Endothelial cell of umbilical vein (primary cell): ENCODE measurements around the gene HSPB6. TPM values are rescaled to one million over a fixed set of nuclear protein-coding genes. Genes with fewer than 3 reads are reported as not detected.

ENCODE experiments used
- BruUV-seq: library from RNA; stranded (reverse); fragments of 400-500 nt; replicated peaks from 2 replicates; lab custom pipeline; 2021; lab: Mats Ljungman, UMichigan
- CTCF ChIA-PET: fragments of 300-600, 350-600 bp; sonication (Branson Sonifier 250); formaldehyde crosslinking; loops from one replicate; lab custom pipeline; 2021; ENCODE audit warnings: antibody characterized with exemption, inconsistent platforms; lab: Charles Lee
- POLR2A ChIA-PET: fragments of 300-600, 350-600 bp; sonication (Branson Sonifier 250); formaldehyde crosslinking; loops from one replicate; lab custom pipeline; 2021; ENCODE audit warnings: antibody characterized with exemption, inconsistent platforms; lab: Charles Lee
- DNase-seq: peaks from one replicate; pipeline ENCODE4 v3.0.0-alpha.2; 2011; ENCODE audit warnings: low read depth, low spot score
- FAIRE-seq: peaks from 2 replicates; lab custom pipeline; 2011; peaks lifted over from hg19 to GRCh38; lab: Jason Lieb, UNC
- H2AFZ ChIP-seq: 2 replicates; pipeline ENCODE4 v1.6.0; 2012; ENCODE audit warnings: low read depth, low read length, control low read depth, inconsistent platforms
- H3K27ac ChIP-seq: 2 replicates; pipeline ENCODE4 v1.5.1; 2011; ENCODE audit warnings: low read depth, mild to moderate bottlenecking, control low read depth, low read length, moderate library complexity; ENCODE audit not compliant: insufficient read depth
- H3K27me3 ChIP-seq, 2 experiments: 2 replicates each; pipeline versions ENCODE4 v1.6.0 to v1.6.1; 2011; ENCODE audit warnings: low read length in 2 of 2, mixed read lengths in 1 of 2; ENCODE audit not compliant: control insufficient read depth in 2 of 2, insufficient read depth in 2 of 2
- H3K36me3 ChIP-seq, 2 experiments: 2 replicates in 1 of 2; 3 replicates in 1 of 2; pipeline ENCODE4 v1.5.1; 2011; ENCODE audit warnings: low read length in 2 of 2, mild to moderate bottlenecking in 1 of 2, moderate library complexity in 1 of 2; ENCODE audit not compliant: control insufficient read depth in 2 of 2, insufficient read depth in 2 of 2; ENCODE audit errors: extremely low read depth in 1 of 2
- H3K4me1 ChIP-seq: 3 replicates; pipeline ENCODE4 v1.5.1; 2011; ENCODE audit warnings: mild to moderate bottlenecking, low read length; ENCODE audit not compliant: control insufficient read depth, insufficient read depth; ENCODE audit errors: extremely low read depth
- H3K4me2 ChIP-seq: 2 replicates; pipeline ENCODE4 v1.6.1; 2011; ENCODE audit warnings: low read length, control low read depth, mixed read lengths; ENCODE audit not compliant: insufficient read depth
- H3K4me3 ChIP-seq, 3 experiments: fragments of 200-600 bp in 1 of 3; sonication (generic), shearing (Covaris generic) in 1 of 3; replicated peaks in 1 of 3; 2 replicates each; pipeline ENCODE4 v1.5.1; 2011 to 2016; ENCODE audit warnings: control low read depth in 3 of 3, low read length in 3 of 3, mild to moderate bottlenecking in 2 of 3, inconsistent platforms in 1 of 3, low read depth in 1 of 3, moderate library complexity in 1 of 3; ENCODE audit not compliant: insufficient read depth in 1 of 3
- H3K79me2 ChIP-seq: 2 replicates; pipeline ENCODE4 v1.6.0; 2012; ENCODE audit warnings: low read length, inconsistent platforms; ENCODE audit not compliant: control insufficient read depth, insufficient read depth
- H3K9ac ChIP-seq: replicated peaks from 2 replicates; pipeline ENCODE3; 2011; ENCODE audit warnings: low read length, control low read depth; ENCODE audit not compliant: insufficient read depth; ENCODE audit errors: extremely low read depth
- H3K9me1 ChIP-seq: replicated peaks from 3 replicates; pipeline ENCODE4 v1.6.0; 2011; ENCODE audit warnings: mild to moderate bottlenecking, low read length; ENCODE audit not compliant: control insufficient read depth, insufficient read depth; ENCODE audit errors: extremely low read depth
- H3K9me3 ChIP-seq: replicated peaks from 2 replicates; pipeline ENCODE4 v1.5.1; 2012; ENCODE audit warnings: low read length, inconsistent platforms; ENCODE audit not compliant: control insufficient read depth, insufficient read depth
- H4K20me1 ChIP-seq: replicated peaks from 2 replicates; pipeline ENCODE3; 2011; ENCODE audit warnings: mild to moderate bottlenecking, low read length; ENCODE audit not compliant: control insufficient read depth, insufficient read depth; ENCODE audit errors: extremely low read depth
- EZH2 ChIP-seq: IDR thresholded peaks from 2 replicates; pipeline ENCODE4 v1.6.1; 2012; ENCODE audit warnings: borderline replicate concordance, low read depth, mild to moderate bottlenecking, moderate library complexity, low read length, inconsistent platforms; ENCODE audit not compliant: severe bottlenecking
- FOS ChIP-seq: IDR thresholded peaks from 2 replicates; pipeline ENCODE4 v1.6.1; 2011; ENCODE audit warnings: mild to moderate bottlenecking, low read length, moderate library complexity, borderline replicate concordance; ENCODE audit not compliant: insufficient read depth
- GATA2 ChIP-seq: IDR thresholded peaks from 2 replicates; pipeline ENCODE4 v1.7.0; 2011; ENCODE audit warnings: low read depth, mild to moderate bottlenecking, moderate library complexity, mixed read lengths, low read length; ENCODE audit not compliant: insufficient read length, insufficient read depth
- JUN ChIP-seq: IDR thresholded peaks from 2 replicates; pipeline ENCODE4 v1.6.1; 2011; ENCODE audit warnings: borderline replicate concordance, low read depth; ENCODE audit not compliant: insufficient read length, insufficient read depth
- MYC ChIP-seq: IDR thresholded peaks from one replicate; pipeline ENCODE4 v1.6.1; 2011; ENCODE audit warnings: mild to moderate bottlenecking, low read depth, low read length
- POLR2A ChIP-seq: IDR thresholded peaks from 2 replicates; pipeline ENCODE4 v1.6.1; 2012; ENCODE audit warnings: low read depth, mild to moderate bottlenecking, control low read depth, low read length
- POLR2AphosphoS5 ChIP-seq: IDR thresholded peaks from 2 replicates; pipeline ENCODE4 v1.6.1; 2012; ENCODE audit warnings: low read depth, mild to moderate bottlenecking, control low read depth, low read length, moderate library complexity; ENCODE audit not compliant: insufficient read depth
- dilution Hi-C: fragments of 300-500 bp; cut with MboI; formaldehyde crosslinking; loops from one replicate; pipeline ENCODE4 v1.15.0; 2019; ENCODE audit warnings: low sequenced_read_pairs; ENCODE audit not compliant: extremely low pct_ligation_motif_present
- intact Hi-C: fragments of 100-400 bp; cut with micrococcal nuclease; formaldehyde crosslinking; loops from one replicate; pipeline ENCODE4 v1.10.0; 2022
- polyA plus RNA-seq, 4 experiments: library from polyadenylated mRNA; depleted of rRNA in 3 of 4; stranded (reverse) in 3 of 4; unstranded in 1 of 4; fragments of >200 nt; gene quantifications; 2 replicates each; pipeline versions ENCODE4 v1.2.1 to v1.2.3, GENCODE V29; 2011 to 2012; ENCODE audit warnings: missing spikeins in 1 of 4
- total RNA-seq: library from RNA; stranded (reverse); gene quantifications from 2 replicates; pipeline ENCODE4 v1.2.3, GENCODE V29; 2021
- TF ChIP-seq, protein P1 (sequence below), 2 donors: IDR thresholded peaks; 1 replicate in 1 of 2; 2 replicates in 1 of 2; pipeline ENCODE4 v1.5.1; 2011; ENCODE audit warnings: low read length in 2 of 2, mild to moderate bottlenecking in 2 of 2, moderate library complexity in 2 of 2, control low read depth in 1 of 2, inconsistent platforms in 1 of 2, low read depth in 1 of 2; ENCODE audit not compliant: insufficient read depth in 1 of 2; ENCODE audit errors: extremely low read depth in 1 of 2
- TF ChIP-seq, protein P2 (sequence below): IDR thresholded peaks from 2 replicates; pipeline ENCODE4 v1.6.1; 2011; ENCODE audit not compliant: insufficient read depth, insufficient read length

The HSPB6 gene
- total and polyA plus RNA-seq, 2 donors (not counting 3 experiments of a cell fraction or from before 2014, with no cell fraction given), result 3.4 to 6.2 TPM

DNA sequence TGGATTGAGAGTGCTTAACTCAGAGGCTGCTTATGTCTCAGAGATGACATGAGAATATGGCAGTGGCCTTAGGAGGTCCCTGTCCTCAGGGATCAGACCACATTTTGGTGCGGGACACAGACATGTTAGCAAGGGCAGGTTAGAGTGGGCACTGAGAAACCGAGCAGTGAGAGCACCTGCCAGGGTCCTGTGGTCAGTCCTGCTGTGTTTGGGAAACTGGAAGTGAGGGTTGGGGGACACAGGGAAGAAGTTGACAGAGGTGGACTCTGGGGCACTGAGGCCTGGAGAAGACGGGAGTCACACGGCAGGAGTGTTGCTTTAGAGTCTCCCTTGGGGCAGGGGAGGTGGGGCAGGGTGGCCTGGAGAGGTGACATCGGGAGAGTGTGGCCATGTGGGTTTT is 21.9 kb downstream of the HSPB6 start:
- intact Hi-C loops, result no loop called here
- Histone ChIP-seq H4K20me1 (no peaks in the 10 kb centered on the region), H3K79me2 (no peaks in the 10 kb centered on the region), H3K4me1 (peaks cover 2% of the 10 kb centered on the region), H3K27me3 (no peaks in the 10 kb centered on the region), H3K9ac (no peak overlapping the region), H3K4me3 (no peak overlapping the region), H3K36me3 (peaks cover 13 to 63% of the 10 kb centered on the region in 2 experiments), H3K9me3 (no peaks in the 10 kb centered on the region), H3K4me2 (no peak overlapping the region), H2AFZ (no peak overlapping the region), H3K27ac (no peak overlapping the region), H3K9me1 (no peaks in the 10 kb centered on the region)
- DNase-seq (no peak), FAIRE-seq (no peak)
- BruUV-seq, result no TSS peak
- ChIA-PET CTCF (no interaction called here), POLR2A (no interaction called here)
- TF ChIP-seq, protein P1, sequence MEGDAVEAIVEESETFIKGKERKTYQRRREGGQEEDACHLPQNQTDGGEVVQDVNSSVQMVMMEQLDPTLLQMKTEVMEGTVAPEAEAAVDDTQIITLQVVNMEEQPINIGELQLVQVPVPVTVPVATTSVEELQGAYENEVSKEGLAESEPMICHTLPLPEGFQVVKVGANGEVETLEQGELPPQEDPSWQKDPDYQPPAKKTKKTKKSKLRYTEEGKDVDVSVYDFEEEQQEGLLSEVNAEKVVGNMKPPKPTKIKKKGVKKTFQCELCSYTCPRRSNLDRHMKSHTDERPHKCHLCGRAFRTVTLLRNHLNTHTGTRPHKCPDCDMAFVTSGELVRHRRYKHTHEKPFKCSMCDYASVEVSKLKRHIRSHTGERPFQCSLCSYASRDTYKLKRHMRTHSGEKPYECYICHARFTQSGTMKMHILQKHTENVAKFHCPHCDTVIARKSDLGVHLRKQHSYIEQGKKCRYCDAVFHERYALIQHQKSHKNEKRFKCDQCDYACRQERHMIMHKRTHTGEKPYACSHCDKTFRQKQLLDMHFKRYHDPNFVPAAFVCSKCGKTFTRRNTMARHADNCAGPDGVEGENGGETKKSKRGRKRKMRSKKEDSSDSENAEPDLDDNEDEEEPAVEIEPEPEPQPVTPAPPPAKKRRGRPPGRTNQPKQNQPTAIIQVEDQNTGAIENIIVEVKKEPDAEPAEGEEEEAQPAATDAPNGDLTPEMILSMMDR (IDR thresholded peaks at IDR 0.05; ENCODE audit: extremely low read depth in 1 of 2, insufficient read depth in 1 of 2, low read depth in 1 of 2, low read length in 2 of 2), result no peak
- TF ChIP-seq, protein P2, sequence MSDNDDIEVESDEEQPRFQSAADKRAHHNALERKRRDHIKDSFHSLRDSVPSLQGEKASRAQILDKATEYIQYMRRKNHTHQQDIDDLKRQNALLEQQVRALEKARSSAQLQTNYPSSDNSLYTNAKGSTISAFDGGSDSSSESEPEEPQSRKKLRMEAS, result no peak
- no peak for TF ChIP-seq MYC
- TF ChIP-seq EZH2, result no peak
- TF ChIP-seq POLR2A, result no peak
- dilution Hi-C loops, result no loop called here

DNA sequence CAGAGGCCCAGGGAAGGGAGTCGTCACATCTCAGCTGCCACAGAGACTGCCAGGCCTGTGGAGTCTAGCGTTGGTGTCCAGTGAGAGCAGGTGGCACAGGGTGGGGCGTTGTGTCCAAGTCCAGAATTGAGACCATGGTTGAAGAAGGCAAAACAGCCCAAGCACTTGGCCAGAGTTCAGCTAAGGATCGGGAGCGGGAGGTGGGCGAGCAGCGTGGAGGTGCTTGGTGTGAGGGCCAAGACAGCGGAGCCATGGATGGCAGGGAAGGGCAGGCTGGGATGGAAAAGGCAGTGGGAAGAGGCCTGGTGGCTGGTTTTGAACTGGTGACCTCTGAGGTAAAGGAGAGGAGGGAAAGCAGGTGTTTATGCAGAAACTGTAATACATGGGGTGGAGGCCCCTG is 22.6 kb downstream of the HSPB6 start:
- H3K79me2 ChIP-seq, result no peaks in the 10 kb centered on the region
- no peaks in the 10 kb centered on the region for H3K9me3 ChIP-seq
- H3K27ac ChIP-seq, result no peak overlapping the region
- intact Hi-C loops (no loop called here), dilution Hi-C loops (no loop called here)
- no peak overlapping the region for H3K4me2 ChIP-seq
- DNase-seq (no peak), FAIRE-seq (no peak)
- H3K9me1 ChIP-seq, result no peaks in the 10 kb centered on the region
- no peak overlapping the region for H3K9ac ChIP-seq
- ChIA-PET CTCF (no interaction called here), POLR2A (no interaction called here)
- no peak overlapping the region for H3K4me3 ChIP-seq
- no TSS peak for BruUV-seq
- peaks cover 13 to 68% of the 10 kb centered on the region in 2 experiments for H3K36me3 ChIP-seq
- no peaks in the 10 kb centered on the region for H3K27me3 ChIP-seq
- H3K4me1 ChIP-seq, result no peaks in the 10 kb centered on the region
- H2AFZ ChIP-seq, result no peak overlapping the region
- TF ChIP-seq EZH2 (no peak), JUN (no peak), POLR2A (no peak), POLR2AphosphoS5 (no peak), MYC (no peak), GATA2 (no peak), FOS (no peak)
- TF ChIP-seq, protein P2, result no peak
- TF ChIP-seq, protein P1 (IDR thresholded peaks at IDR 0.05; ENCODE audit: extremely low read depth in 1 of 2, insufficient read depth in 1 of 2, low read depth in 1 of 2, low read length in 2 of 2), result no peak
- no peaks in the 10 kb centered on the region for H4K20me1 ChIP-seq
